ENCODE data around the gene CSF2RB. TPM values are rescaled to one million over a fixed set of nuclear protein-coding genes. Genes with fewer than 3 reads are reported as not detected.

Gene CSF2RB
- total and polyA plus RNA-seq, 2 donors (not counting 3 experiments of a cell fraction or from before 2014, with no cell fraction given) = 20.6 to 68.2 TPM

- no peak overlapping the region for H3K27ac ChIP-seq (ENCODE audit: insufficient read depth, low read depth, low read length)
- intact Hi-C loops (cut with micrococcal nuclease) = no loop called here
- no peaks in the 10 kb centered on the region for H3K9me3 ChIP-seq (replicated peaks; ENCODE audit: control insufficient read depth, insufficient read depth, low read length)
- no peak overlapping the region for H3K4me2 ChIP-seq (ENCODE audit: insufficient read depth, low read length)
- dilution Hi-C loops (cut with MboI; ENCODE audit: extremely low pct_ligation_motif_present, low sequenced_read_pairs) = no loop called here
- H3K36me3 ChIP-seq (ENCODE audit: control insufficient read depth in 2 of 2, extremely low read depth in 1 of 2, insufficient read depth in 2 of 2, low read length in 2 of 2) = peaks cover 6 to 32% of the 10 kb centered on the region in 2 experiments
- H3K4me1 ChIP-seq (ENCODE audit: control insufficient read depth, extremely low read depth, insufficient read depth, low read length) = no peaks in the 10 kb centered on the region
- no peaks in the 10 kb centered on the region for H3K79me2 ChIP-seq (ENCODE audit: control insufficient read depth, insufficient read depth, low read length)
- H3K9me1 ChIP-seq (replicated peaks; ENCODE audit: control insufficient read depth, extremely low read depth, insufficient read depth, low read length) = no peaks in the 10 kb centered on the region
- ChIA-PET POLR2A (no interaction called here), CTCF (no interaction called here)
- H4K20me1 ChIP-seq (replicated peaks; ENCODE audit: control insufficient read depth, extremely low read depth, insufficient read depth, low read length) = no peaks in the 10 kb centered on the region
- no peak overlapping the region for H3K9ac ChIP-seq (replicated peaks; ENCODE audit: extremely low read depth, insufficient read depth, low read length)
- TF ChIP-seq MAX (IDR thresholded peaks at IDR 0.05; ENCODE audit: insufficient read depth, insufficient read length) (no peak), GATA2 (IDR thresholded peaks at IDR 0.05; ENCODE audit: insufficient read depth, insufficient read length, low read depth, low read length) (no peak), JUN (IDR thresholded peaks at IDR 0.05; ENCODE audit: borderline replicate concordance, insufficient read depth, insufficient read length, low read depth) (no peak), POLR2AphosphoS5 (IDR thresholded peaks at IDR 0.05; ENCODE audit: insufficient read depth, low read depth, low read length) (no peak), FOS (IDR thresholded peaks at IDR 0.05; ENCODE audit: borderline replicate concordance, insufficient read depth, low read length) (no peak), EZH2 (IDR thresholded peaks at IDR 0.05; ENCODE audit: borderline replicate concordance, low read depth, low read length, severe bottlenecking) (no peak), POLR2A (IDR thresholded peaks at IDR 0.05; ENCODE audit: low read depth, low read length) (no peak), CTCF (IDR thresholded peaks at IDR 0.05; ENCODE audit: extremely low read depth in 1 of 2, insufficient read depth in 1 of 2, low read depth in 1 of 2, low read length in 2 of 2) (no peak), MYC (IDR thresholded peaks at IDR 0.05; ENCODE audit: low read depth, low read length) (no peak)
- no TSS peak for BruUV-seq (replicated peaks)
- FAIRE-seq (no peak), DNase-seq (ENCODE audit: low read depth, low spot score) (no peak)
- no peak overlapping the region for H3K4me3 ChIP-seq (replicated peaks in 1 of 3; ENCODE audit: insufficient read depth in 1 of 3, low read depth in 1 of 3, low read length in 3 of 3)
- H2AFZ ChIP-seq (ENCODE audit: low read depth, low read length) = no peak overlapping the region
- no peaks in the 10 kb centered on the region for H3K27me3 ChIP-seq (ENCODE audit: control insufficient read depth in 2 of 2, insufficient read depth in 2 of 2, low read length in 2 of 2)
Observed at GRCh38 chr22:36924151-36924698, 10.8 kb downstream of the CSF2RB start.
